Measurements from ENCODE around the gene MAD1L1.

Gene MAD1L1

GRCh38 chr7:2003931-2004812 is 228.6 kb downstream of the MAD1L1 start:
- Histone ChIP-seq H2AFZ (ENCODE audit: low read depth, low read length) (no peak overlapping the region), H2BK12ac (ENCODE audit: low read length in 2 of 2) (no peak overlapping the region), H3K18ac (ENCODE audit: low read depth in 1 of 2, low read length in 2 of 2) (no peak overlapping the region), H3K4me1 (ENCODE audit: control insufficient read depth, insufficient read depth, low read depth, low read length) (peaks cover 3% of the 10 kb centered on the region), H3K9ac (ENCODE audit: low read length) (no peak overlapping the region), H4K91ac (ENCODE audit: low read length) (no peak overlapping the region), H3K27ac (ENCODE audit: low read length, poor library complexity, severe bottlenecking) (no peak overlapping the region), H2BK120ac (ENCODE audit: low read depth, low read length) (no peak overlapping the region), H3K4me3 (ENCODE audit: insufficient read depth in 1 of 2, low read depth in 1 of 2, low read length in 2 of 2) (no peak overlapping the region), H4K8ac (ENCODE audit: low read length) (no peak overlapping the region), H3K9me3 (ENCODE audit: control insufficient read depth, low read length) (no peaks in the 10 kb centered on the region), H3K4ac (ENCODE audit: low read depth in 1 of 2, low read length in 2 of 2) (no peak overlapping the region), H2AK5ac (ENCODE audit: low read length, severe bottlenecking) (no peak overlapping the region), H3K23ac (ENCODE audit: low read length in 2 of 2) (no peak overlapping the region), H3K14ac (ENCODE audit: low read length in 2 of 2) (no peak overlapping the region), H3K27me3 (ENCODE audit: control insufficient read depth in 1 of 2, insufficient read depth in 1 of 2, low read length in 2 of 2) (no peaks in the 10 kb centered on the region), H2BK5ac (ENCODE audit: low read depth, low read length, poor library complexity, severe bottlenecking) (no peak overlapping the region), H2BK15ac (ENCODE audit: low read depth, poor library complexity, severe bottlenecking) (no peak overlapping the region), H3K79me1 (replicated peaks; ENCODE audit: low read length, poor library complexity, severe bottlenecking) (peaks cover 13% of the 10 kb centered on the region), H3K4me2 (ENCODE audit: low read length, poor library complexity, severe bottlenecking) (no peak overlapping the region), H3K36me3 (ENCODE audit: control insufficient read depth in 1 of 2, insufficient read depth in 2 of 2, low read depth in 1 of 2, low read length in 2 of 2) (peaks cover 0 to 60% of the 10 kb centered on the region in 2 experiments)
- WGBS = 95% methylated on average over 39 of the region's 39 CpGs
- DNase-seq = no peak

GRCh38 chr7:2003451-2003930 is 229.3 kb downstream of the MAD1L1 start:
- no peak overlapping the region for H2AFZ ChIP-seq (ENCODE audit: low read depth, low read length)
- no peak overlapping the region for H3K14ac ChIP-seq (ENCODE audit: low read length in 2 of 2)
- H3K9ac ChIP-seq (ENCODE audit: low read length) = no peak overlapping the region
- no peak overlapping the region for H4K91ac ChIP-seq (ENCODE audit: low read length)
- H4K8ac ChIP-seq (ENCODE audit: low read length) = no peak overlapping the region
- H3K4ac ChIP-seq (ENCODE audit: low read depth in 1 of 2, low read length in 2 of 2) = no peak overlapping the region
- no peak overlapping the region for H2BK12ac ChIP-seq (ENCODE audit: low read length in 2 of 2)
- H3K4me2 ChIP-seq (ENCODE audit: low read length, poor library complexity, severe bottlenecking) = no peak overlapping the region
- no peak overlapping the region for H3K18ac ChIP-seq (ENCODE audit: low read depth in 1 of 2, low read length in 2 of 2)
- H2BK5ac ChIP-seq (ENCODE audit: low read depth, low read length, poor library complexity, severe bottlenecking) = no peak overlapping the region
- no peak for DNase-seq
- H3K23ac ChIP-seq (ENCODE audit: low read length in 2 of 2) = no peak overlapping the region
- H3K4me3 ChIP-seq (ENCODE audit: insufficient read depth in 1 of 2, low read depth in 1 of 2, low read length in 2 of 2) = no peak overlapping the region
- no peak overlapping the region for H3K27ac ChIP-seq (ENCODE audit: low read length, poor library complexity, severe bottlenecking)
- H2AK5ac ChIP-seq (ENCODE audit: low read length, severe bottlenecking) = no peak overlapping the region
- peaks cover 3% of the 10 kb centered on the region for H3K4me1 ChIP-seq (ENCODE audit: control insufficient read depth, insufficient read depth, low read depth, low read length)
- H3K79me1 ChIP-seq (replicated peaks; ENCODE audit: low read length, poor library complexity, severe bottlenecking) = peaks cover 13% of the 10 kb centered on the region
- H2BK15ac ChIP-seq (ENCODE audit: low read depth, poor library complexity, severe bottlenecking) = no peak overlapping the region
- no peaks in the 10 kb centered on the region for H3K27me3 ChIP-seq (ENCODE audit: control insufficient read depth in 1 of 2, insufficient read depth in 1 of 2, low read length in 2 of 2)
- WGBS = 94% methylated on average over 10 of the region's 10 CpGs
- H3K36me3 ChIP-seq (ENCODE audit: control insufficient read depth in 1 of 2, insufficient read depth in 2 of 2, low read depth in 1 of 2, low read length in 2 of 2) = peaks cover 0 to 55% of the 10 kb centered on the region in 2 experiments
- H2BK120ac ChIP-seq (ENCODE audit: low read depth, low read length) = no peak overlapping the region
- no peaks in the 10 kb centered on the region for H3K9me3 ChIP-seq (ENCODE audit: control insufficient read depth, low read length)

- Histone ChIP-seq H3K27ac (ENCODE audit: low read length, poor library complexity, severe bottlenecking) (no peak overlapping the region), H4K91ac (ENCODE audit: low read length) (no peak overlapping the region), H3K79me1 (replicated peaks; ENCODE audit: low read length, poor library complexity, severe bottlenecking) (peaks cover 12% of the 10 kb centered on the region), H3K27me3 (ENCODE audit: control insufficient read depth in 1 of 2, insufficient read depth in 1 of 2, low read length in 2 of 2) (no peaks in the 10 kb centered on the region), H3K14ac (ENCODE audit: low read length in 2 of 2) (no peak overlapping the region), H3K18ac (ENCODE audit: low read depth in 1 of 2, low read length in 2 of 2) (no peak overlapping the region), H4K8ac (ENCODE audit: low read length) (no peak overlapping the region), H2BK15ac (ENCODE audit: low read depth, poor library complexity, severe bottlenecking) (peak overlapping the region; percentile 28), H3K23ac (ENCODE audit: low read length in 2 of 2) (no peak overlapping the region), H3K4ac (ENCODE audit: low read depth in 1 of 2, low read length in 2 of 2) (no peak overlapping the region), H2BK12ac (ENCODE audit: low read length in 2 of 2) (no peak overlapping the region), H2BK5ac (ENCODE audit: low read depth, low read length, poor library complexity, severe bottlenecking) (no peak overlapping the region), H3K4me2 (ENCODE audit: low read length, poor library complexity, severe bottlenecking) (no peak overlapping the region), H2AK5ac (ENCODE audit: low read length, severe bottlenecking) (no peak overlapping the region), H3K9ac (ENCODE audit: low read length) (no peak overlapping the region), H2AFZ (ENCODE audit: low read depth, low read length) (no peak overlapping the region), H3K4me1 (ENCODE audit: control insufficient read depth, insufficient read depth, low read depth, low read length) (peaks cover 3% of the 10 kb centered on the region), H3K9me3 (ENCODE audit: control insufficient read depth, low read length) (no peaks in the 10 kb centered on the region), H3K36me3 (ENCODE audit: control insufficient read depth in 1 of 2, insufficient read depth in 2 of 2, low read depth in 1 of 2, low read length in 2 of 2) (peaks cover 0 to 54% of the 10 kb centered on the region in 2 experiments), H3K4me3 (ENCODE audit: insufficient read depth in 1 of 2, low read depth in 1 of 2, low read length in 2 of 2) (no peak overlapping the region), H2BK120ac (ENCODE audit: low read depth, low read length) (no peak overlapping the region)
- no peak for DNase-seq
- WGBS = 81% methylated on average over 21 of the region's 21 CpGs
Measured at GRCh38 chr7:2002561-2003450, 229.9 kb downstream of the MAD1L1 start.

Measured in mesenchymal stem cell (in vitro differentiated cells and primary cell).